GM12878 (cell line): ENCODE measurements around the gene CCDC159. TPM values are rescaled to one million over a fixed set of nuclear protein-coding genes. Genes with fewer than 3 reads are reported as not detected.
A peak's percentile ranks its signal among the peaks of the same experiment; 100 is the strongest.
"Not testable (repeated sequence)": the region's sequence is repeated elsewhere in the genome, so short reads cannot be mapped to it uniquely, and the experiment has no call there.

Source experiments
- ATAC-seq: fragments of 200-7000 bp; cut with Tn5 transposase; 3 replicates; pipeline ENCODE4 v1.9.1; 2020; ENCODE audit warnings: mild to moderate bottlenecking, moderate library complexity
- BruUV-seq: library from RNA; stranded (reverse); fragments of 400-500 nt; replicated peaks from 2 replicates; lab custom pipeline; 2021; lab: Mats Ljungman, UMichigan
- CTCF ChIA-PET: fragments of 300-600 bp; sonication (Branson Sonifier 250); formaldehyde crosslinking; extraction: SDS; loops from one replicate; lab custom pipeline; 2021; ENCODE audit warnings: inconsistent platforms; lab: Yijun Ruan, JAX
- POLR2A ChIA-PET: fragments of 350-600 bp; formaldehyde crosslinking; extraction: SDS; loops from one replicate; lab custom pipeline; 2021; ENCODE audit warnings: inconsistent platforms; lab: Charles Lee
- RAD21 ChIA-PET: fragments of 300-600 bp; sonication (Branson Sonifier 250); formaldehyde crosslinking; loops from one replicate; lab custom pipeline; 2023; ENCODE audit warnings: antibody characterized with exemption; ENCODE audit not compliant: unreplicated experiment; lab: Charles Lee
- SMC1A ChIA-PET: fragments of 300-600 bp; sonication (Branson Sonifier 250); formaldehyde crosslinking; loops from one replicate; lab custom pipeline; 2023; ENCODE audit not compliant: unreplicated experiment, uncharacterized antibody; lab: Charles Lee
- DNase-seq: peaks from one replicate; pipeline ENCODE4 v3.0.0-alpha.2; 2011; ENCODE audit warnings: low read depth, low spot score
- FAIRE-seq: peaks from 3 replicates; lab custom pipeline; 2011; peaks lifted over from hg19 to GRCh38; lab: Jason Lieb, UNC
- H2AFZ ChIP-seq: 2 replicates; pipeline ENCODE4 v1.6.0; 2011; ENCODE audit warnings: low read depth, low read length, control low read depth; ENCODE audit not compliant: control insufficient read depth
- H3K27ac ChIP-seq: 2 replicates; pipeline ENCODE4 v1.5.1; 2011; ENCODE audit warnings: control low read depth; ENCODE audit not compliant: control insufficient read depth, insufficient read depth
- H3K27me3 ChIP-seq, 2 experiments: replicated peaks in 1 of 2; 2 replicates each; pipeline versions ENCODE4 v1.6.0 to v1.6.1; 2011; ENCODE audit warnings: low read length in 1 of 2; ENCODE audit not compliant: control insufficient read depth in 2 of 2, insufficient read depth in 2 of 2
- H3K36me3 ChIP-seq, 2 experiments: 2 replicates each; pipeline ENCODE4 v1.5.1; 2011; ENCODE audit warnings: low read length in 1 of 2; ENCODE audit not compliant: control insufficient read depth in 2 of 2, insufficient read depth in 2 of 2
- H3K4me1 ChIP-seq: 2 replicates; pipeline ENCODE4 v1.6.1; 2011; ENCODE audit warnings: mild to moderate bottlenecking, low read length, moderate library complexity, mixed read lengths; ENCODE audit not compliant: control insufficient read depth, insufficient read depth
- H3K4me2 ChIP-seq: 2 replicates; pipeline ENCODE4 v1.6.0; 2011; ENCODE audit warnings: control low read depth; ENCODE audit not compliant: control insufficient read depth, insufficient read depth
- H3K4me3 ChIP-seq: fragments of 200-600 bp; sonication (generic); 2 replicates; pipeline ENCODE4 v1.5.1; 2016
- H3K79me2 ChIP-seq: 2 replicates; pipeline ENCODE4 v1.6.0; 2011; ENCODE audit warnings: low read length; ENCODE audit not compliant: control insufficient read depth, insufficient read depth
- H3K9ac ChIP-seq: 2 replicates; pipeline ENCODE4 v1.8.0; 2011; ENCODE audit warnings: low read length, control low read depth, mixed read lengths; ENCODE audit not compliant: control insufficient read depth, insufficient read depth
- H3K9me3 ChIP-seq: replicated peaks from 3 replicates; pipeline ENCODE4 v1.5.1; 2011; ENCODE audit warnings: mild to moderate bottlenecking, low read length; ENCODE audit not compliant: control insufficient read depth, insufficient read depth
- H4K20me1 ChIP-seq: 2 replicates; pipeline ENCODE4 v1.6.0; 2011; ENCODE audit not compliant: control insufficient read depth, insufficient read depth
- ASH2L ChIP-seq: fragments of 300-600, 200-600 bp; sonication (generic); IDR thresholded peaks from 2 replicates; pipeline ENCODE4 v1.6.1; 2017; ENCODE audit warnings: low read depth, mild to moderate bottlenecking, borderline replicate concordance
- EGR1 ChIP-seq, 2 experiments: IDR thresholded peaks; 1 replicate in 1 of 2; 2 replicates in 1 of 2; pipeline ENCODE4 v1.6.1; 2011 to 2012; ENCODE audit warnings: low read depth in 2 of 2, low read length in 2 of 2, borderline replicate concordance in 1 of 2, mild to moderate bottlenecking in 1 of 2, moderate library complexity in 1 of 2
- JUNB ChIP-seq: IDR thresholded peaks from 2 replicates; pipeline ENCODE4 v1.6.1; 2016; ENCODE audit warnings: antibody characterized with exemption, mild to moderate bottlenecking
- NR2C1 ChIP-seq: fragments of 450-650 bp; IDR thresholded peaks from 2 replicates; pipeline ENCODE4 v1.6.1; 2017; ENCODE audit warnings: antibody characterized with exemption, mild to moderate bottlenecking, moderate library complexity
- SPI1 ChIP-seq: IDR thresholded peaks from 2 replicates; pipeline ENCODE4 v1.6.1; 2011; ENCODE audit warnings: low read depth, mild to moderate bottlenecking, low read length, moderate library complexity, borderline replicate concordance; ENCODE audit not compliant: insufficient read depth
- WGBS: methylation state at CpG from one replicate; pipeline ENCODE4 v1.1.6; 2016; ENCODE audit warnings: low lambda C conversion rate; ENCODE audit not compliant: insufficient replicate concordance, insufficient coverage; ENCODE audit errors: missing lambda C conversion rate; 5-methylcytosine and 5-hydroxymethylcytosine counted together
- in situ Hi-C: fragments of 300-500 bp; cut with MboI; formaldehyde crosslinking; loops from 9 replicates; pipeline ENCODE4 v1.14.3; 2018; ENCODE audit warnings: mixed read lengths
- intact Hi-C: fragments of 100-400 bp; cut with micrococcal nuclease; formaldehyde crosslinking; loops from one replicate; pipeline ENCODE4 v1.14.2; 2022; ENCODE audit not compliant: unreplicated experiment
- polyA plus RNA-seq, 11 experiments: library from polyadenylated mRNA; depleted of rRNA in 4 of 11; unstranded in 6 of 11; stranded (reverse) in 5 of 11; fragments of >200 nt; fragmentation: Nextera tagmentation in 4 of 11; fragmentation: Illumina TruSeq in 1 of 11; extraction: Ambion mirVana in 4 of 11; extraction: Trizol in 1 of 11; gene quantifications; 1 replicate in 1 of 11; 2 replicates in 10 of 11; pipeline versions ENCODE4 v1.2.1 to v1.2.3, GENCODE V29; 2011 to 2016; ENCODE audit warnings: inconsistent platforms in 2 of 11, missing spikeins in 2 of 11, low read depth in 1 of 11
- total RNA-seq, 4 experiments: library from RNA; depleted of rRNA in 3 of 4; stranded (reverse); fragments of >200 nt in 3 of 4; fragmentation: Illumina TruSeq in 1 of 4; extraction: Trizol in 1 of 4; gene quantifications; 2 replicates each; pipeline versions ENCODE4 v1.2.1 to v1.2.3, GENCODE V29; 2013 to 2021
- TF ChIP-seq, protein P1 (sequence below): IDR thresholded peaks from 2 replicates; pipeline ENCODE4 v1.6.1; 2012; ENCODE audit warnings: mild to moderate bottlenecking, low read depth, low read length

CCDC159 gene
- total and polyA plus RNA-seq, 10 of the 15 experiments (the other 5 are each of a cell fraction or from before 2014, with no cell fraction given), result 0.61 to 14.7 (median 10.1) TPM

DNA sequence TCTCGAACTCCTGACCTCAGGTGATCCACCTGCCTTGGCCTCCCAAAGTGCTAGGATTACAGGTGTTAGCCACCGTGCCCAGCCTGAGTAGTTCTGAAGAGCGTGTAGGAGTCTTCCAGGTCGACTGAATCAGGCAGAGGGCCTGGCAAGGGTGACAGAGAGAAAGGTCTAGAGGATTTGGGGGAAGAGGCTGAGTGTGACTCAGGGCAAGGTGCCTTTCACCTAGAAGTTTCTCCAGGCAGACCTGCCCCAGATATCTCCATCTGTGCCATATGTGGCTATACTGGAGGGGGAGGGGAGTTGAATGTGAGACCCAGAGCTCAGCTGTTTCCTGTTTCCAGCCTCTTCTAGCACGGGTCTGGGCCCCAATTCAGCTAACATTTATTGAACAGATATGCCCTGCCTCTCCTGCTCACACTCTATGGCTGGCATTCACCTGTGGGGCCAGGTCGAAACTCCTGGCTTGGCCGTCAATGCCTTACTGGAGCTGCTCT, 1.3 kb downstream of the CCDC159 start (continued):
- TF ChIP-seq EGR1 (IDR thresholded peaks at IDR 0.05; ENCODE audit: borderline replicate concordance in 1 of 2, low read depth in 2 of 2, low read length in 2 of 2) (no peak), NR2C1 (no peak)

DNA sequence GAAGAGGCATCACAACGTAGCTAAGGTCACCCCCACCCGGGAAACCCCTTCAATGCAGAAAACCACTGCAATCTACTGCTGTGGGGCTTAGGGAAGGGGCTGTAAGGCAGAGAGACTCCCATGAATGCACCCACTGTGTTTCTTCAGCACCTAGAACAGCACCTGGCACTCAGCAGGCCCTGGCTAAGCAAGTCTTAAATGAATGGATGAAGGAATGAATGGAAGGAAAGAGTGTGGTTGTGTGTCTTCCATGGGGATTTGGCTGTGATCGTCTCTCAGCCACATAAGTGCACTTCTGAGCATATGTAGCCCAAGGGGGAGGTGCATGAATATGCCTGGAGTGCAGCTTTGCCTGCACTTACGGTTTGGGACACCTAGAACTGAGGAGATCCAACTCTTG, 2.9 kb downstream of the CCDC159 start:
- POLR2A ChIA-PET, result interaction anchor here (0.6 kb wide), 1 partner anchor 8 kb away, joined by 3 read pairs; no protein-coding TSS in a partner anchor
- FAIRE-seq, result no peak
- WGBS, result 70% methylated on average over 4 of the region's 4 CpGs
- no peak overlapping the region for H3K27ac ChIP-seq
- TF ChIP-seq SPI1 (no peak), JUNB (no peak), ASH2L (no peak)
- TF ChIP-seq, protein P1, sequence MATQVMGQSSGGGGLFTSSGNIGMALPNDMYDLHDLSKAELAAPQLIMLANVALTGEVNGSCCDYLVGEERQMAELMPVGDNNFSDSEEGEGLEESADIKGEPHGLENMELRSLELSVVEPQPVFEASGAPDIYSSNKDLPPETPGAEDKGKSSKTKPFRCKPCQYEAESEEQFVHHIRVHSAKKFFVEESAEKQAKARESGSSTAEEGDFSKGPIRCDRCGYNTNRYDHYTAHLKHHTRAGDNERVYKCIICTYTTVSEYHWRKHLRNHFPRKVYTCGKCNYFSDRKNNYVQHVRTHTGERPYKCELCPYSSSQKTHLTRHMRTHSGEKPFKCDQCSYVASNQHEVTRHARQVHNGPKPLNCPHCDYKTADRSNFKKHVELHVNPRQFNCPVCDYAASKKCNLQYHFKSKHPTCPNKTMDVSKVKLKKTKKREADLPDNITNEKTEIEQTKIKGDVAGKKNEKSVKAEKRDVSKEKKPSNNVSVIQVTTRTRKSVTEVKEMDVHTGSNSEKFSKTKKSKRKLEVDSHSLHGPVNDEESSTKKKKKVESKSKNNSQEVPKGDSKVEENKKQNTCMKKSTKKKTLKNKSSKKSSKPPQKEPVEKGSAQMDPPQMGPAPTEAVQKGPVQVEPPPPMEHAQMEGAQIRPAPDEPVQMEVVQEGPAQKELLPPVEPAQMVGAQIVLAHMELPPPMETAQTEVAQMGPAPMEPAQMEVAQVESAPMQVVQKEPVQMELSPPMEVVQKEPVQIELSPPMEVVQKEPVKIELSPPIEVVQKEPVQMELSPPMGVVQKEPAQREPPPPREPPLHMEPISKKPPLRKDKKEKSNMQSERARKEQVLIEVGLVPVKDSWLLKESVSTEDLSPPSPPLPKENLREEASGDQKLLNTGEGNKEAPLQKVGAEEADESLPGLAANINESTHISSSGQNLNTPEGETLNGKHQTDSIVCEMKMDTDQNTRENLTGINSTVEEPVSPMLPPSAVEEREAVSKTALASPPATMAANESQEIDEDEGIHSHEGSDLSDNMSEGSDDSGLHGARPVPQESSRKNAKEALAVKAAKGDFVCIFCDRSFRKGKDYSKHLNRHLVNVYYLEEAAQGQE, result peak; percentile 48; the same call in 1 of the 2 replicates
- no peak overlapping the region for H3K4me2 ChIP-seq
- H3K4me3 ChIP-seq, result no peak overlapping the region
- no peak overlapping the region for H3K9ac ChIP-seq
- DNase-seq, result no peak
- CTCF ChIA-PET, result no interaction called here
- no TSS peak for BruUV-seq
- ATAC-seq, result no peak
- no peaks in the 10 kb centered on the region for H4K20me1 ChIP-seq
- SMC1A ChIA-PET, result no interaction called here
- RAD21 ChIA-PET, result no interaction called here
- peaks cover 5% of the 10 kb centered on the region; the same call in 2 of the 3 replicates for H3K9me3 ChIP-seq
- peaks cover 11% of the 10 kb centered on the region for H3K4me1 ChIP-seq
- no peaks in the 10 kb centered on the region for H3K27me3 ChIP-seq
- peaks cover 10% of the 10 kb centered on the region for H3K79me2 ChIP-seq
- intact Hi-C loops (no loop called here), in situ Hi-C loops (no loop called here)
- no peaks in the 10 kb centered on the region for H3K36me3 ChIP-seq
- H2AFZ ChIP-seq, result no peak overlapping the region

DNA sequence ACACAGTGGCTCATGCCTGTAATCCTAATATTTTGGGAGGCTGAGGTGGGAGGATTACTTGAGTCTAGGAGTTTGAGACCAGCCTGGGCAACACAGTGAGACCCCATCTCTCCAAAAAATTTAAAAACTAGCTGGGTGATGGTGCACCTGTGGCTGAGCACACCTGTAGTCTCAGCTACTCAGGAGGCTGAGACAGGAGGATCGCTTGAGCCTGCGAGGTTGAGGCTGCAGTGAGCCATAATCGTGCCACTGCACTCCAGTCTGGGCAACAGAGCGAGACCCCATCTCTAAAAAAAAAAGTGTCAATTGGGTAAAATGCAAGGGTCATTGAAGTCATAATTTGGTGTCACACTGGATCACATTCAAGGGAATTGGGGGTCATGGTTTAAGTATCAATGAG, 7.8 kb downstream of the CCDC159 start:
- H3K4me2 ChIP-seq, H3K27ac ChIP-seq, BruUV-seq, DNase-seq, FAIRE-seq, RAD21 ChIA-PET, H4K20me1 ChIP-seq, H3K4me1 ChIP-seq, H3K27me3 ChIP-seq, CTCF ChIA-PET, SMC1A ChIA-PET, in situ Hi-C loops, intact Hi-C loops, H3K79me2 ChIP-seq, H3K4me3 ChIP-seq, H3K9ac ChIP-seq, ATAC-seq, H2AFZ ChIP-seq, H3K36me3 ChIP-seq, H3K9me3 ChIP-seq: not testable (repeated sequence)
- POLR2A ChIA-PET, result interaction anchor here (0.6 kb wide), 1 partner anchor 762 kb away, joined by 3 read pairs; no protein-coding TSS in a partner anchor
- WGBS, result 84% methylated on average over 4 of the region's 4 CpGs
